CD4-positive, alpha-beta T cell treated with Interleukin-4 for 1 hour (primary cell): Measurements from ENCODE around the gene COPA.

Experiments
- DNase-seq, 2 donors: peaks; one replicate each; pipeline ENCODE4 v3.0.0-alpha.2; 2020 to 2022

The COPA gene

DNA sequence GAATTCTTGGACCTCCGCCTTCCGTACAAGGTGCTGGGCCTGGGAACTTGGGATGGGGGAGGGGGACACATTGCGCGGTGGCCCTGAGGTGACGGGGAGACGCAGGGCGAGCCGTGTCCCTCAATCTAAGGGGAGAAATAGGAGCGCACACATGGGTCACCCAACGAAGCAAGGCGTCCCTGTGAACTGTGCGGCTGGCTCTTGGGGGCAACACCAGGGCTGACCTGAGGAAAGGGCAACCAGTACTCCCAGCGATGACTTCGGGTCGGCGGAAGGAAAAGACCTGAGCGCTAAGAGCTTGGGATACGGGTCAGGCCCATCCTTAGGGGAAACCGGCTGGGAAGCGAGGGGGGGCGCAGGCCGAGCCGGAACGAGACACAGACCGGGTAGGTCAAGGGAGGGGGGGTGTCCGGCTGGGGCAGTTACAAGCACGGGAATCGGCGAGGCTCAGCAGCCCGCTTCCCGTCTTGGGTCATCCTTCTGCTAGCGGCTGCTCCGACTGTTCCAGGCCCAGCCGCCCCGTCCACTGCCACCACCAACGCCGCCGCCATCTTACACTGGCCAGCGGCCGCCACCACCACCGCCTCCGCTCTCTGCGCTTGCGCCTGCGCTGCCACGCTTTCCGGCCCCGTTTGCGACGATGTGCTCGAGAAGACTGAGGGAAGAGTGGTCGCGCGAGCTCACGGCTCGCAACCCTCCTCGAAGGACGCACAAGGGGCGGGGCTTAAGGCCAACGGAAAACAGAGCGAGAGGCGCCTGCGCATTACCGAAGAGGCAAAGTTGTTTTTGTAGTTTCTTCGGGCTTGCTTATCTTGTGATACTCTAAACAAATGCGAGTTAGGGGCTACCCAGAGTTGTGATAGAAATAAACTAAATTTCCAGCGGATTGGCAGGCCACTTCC, 80.9 kb downstream of the COPA start, which contains the start of gene DCAF8:
Gene DCAF8, minus strand, starts transcription at position 657 of the 902 bp plus-strand sequence. CDS start 18,541 bp downstream, outside the sequence.
- DNase-seq = peak; percentile 98 to 99

GRCh38 chr1:160261556-160261892, 81.5 kb downstream of the COPA start:
- peak; percentile 84 to 90 for DNase-seq

DNA sequence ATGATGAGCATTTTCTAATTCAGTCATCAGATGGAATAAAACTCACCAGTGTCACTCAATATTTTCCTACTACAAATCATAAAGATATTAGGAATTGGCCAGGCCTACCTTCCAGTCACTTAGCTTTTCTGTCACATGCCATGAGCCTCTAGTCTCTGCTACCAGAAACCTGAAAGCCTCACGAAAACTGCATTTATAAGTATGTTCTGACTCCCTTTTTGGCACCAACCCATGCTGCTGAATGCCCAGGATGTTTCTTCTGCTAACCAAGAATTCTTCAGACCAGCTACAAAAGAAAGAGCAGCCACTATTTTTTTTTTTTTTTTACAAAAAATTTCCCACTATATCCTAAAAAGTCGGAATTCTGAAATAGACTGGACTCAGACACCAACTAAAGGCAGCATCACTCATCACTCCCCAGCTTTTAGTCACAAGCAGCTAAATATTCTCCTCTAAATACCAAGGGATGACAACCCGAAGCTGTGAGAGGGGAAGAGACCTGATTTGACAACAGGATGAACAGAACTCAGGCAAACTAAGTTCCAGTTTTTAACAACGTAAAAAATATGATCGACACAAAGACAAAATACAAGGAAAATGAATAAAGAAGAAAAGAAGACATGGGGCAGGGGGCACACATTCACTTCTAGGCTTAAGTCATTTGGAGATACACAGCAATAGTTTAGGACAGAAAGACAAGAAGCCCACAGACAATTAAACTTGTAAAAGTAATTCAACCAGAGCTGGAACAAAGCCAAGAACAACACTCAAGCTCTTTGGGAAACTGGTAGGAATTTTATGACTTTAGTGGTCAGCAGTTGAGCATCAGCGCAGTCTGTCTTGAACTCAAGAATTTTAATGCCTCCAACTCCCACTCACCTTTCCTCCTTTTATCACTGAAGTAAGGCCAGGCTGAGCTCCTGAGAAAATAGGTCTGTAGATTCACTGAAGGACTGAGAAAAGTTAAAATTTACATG, 82.4 kb downstream of the COPA start:
- DNase-seq = no peak

DNA sequence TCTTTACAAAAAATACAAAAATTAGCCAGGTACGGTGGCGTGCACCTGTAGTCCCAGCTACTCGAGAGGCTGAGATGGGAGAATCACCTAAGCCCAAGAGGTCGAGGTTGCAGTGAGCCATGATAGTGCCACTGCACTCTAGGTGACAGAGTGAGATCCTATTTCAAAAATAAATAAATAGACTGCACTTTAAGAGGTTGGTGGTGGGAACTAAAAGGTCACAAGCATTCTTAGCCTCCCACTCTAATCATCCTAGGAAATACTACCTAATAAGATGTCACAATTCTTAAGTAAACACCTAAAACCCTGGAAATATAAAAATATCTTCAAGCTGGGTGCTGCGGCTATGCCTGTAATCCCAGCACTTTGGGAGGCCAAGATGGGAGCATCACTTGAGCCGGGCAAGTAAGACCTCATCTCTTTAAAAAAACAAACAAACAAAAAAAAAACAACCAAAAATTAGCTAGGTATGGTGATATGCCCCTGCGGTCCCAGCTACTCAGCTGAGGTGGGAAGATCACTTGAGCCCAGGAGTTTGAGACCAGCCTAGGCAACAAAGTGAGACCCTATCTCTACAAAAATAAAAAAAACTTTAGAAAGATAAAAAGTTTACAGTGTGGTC, 84.8 kb downstream of the COPA start:
- DNase-seq = no peak

DNA sequence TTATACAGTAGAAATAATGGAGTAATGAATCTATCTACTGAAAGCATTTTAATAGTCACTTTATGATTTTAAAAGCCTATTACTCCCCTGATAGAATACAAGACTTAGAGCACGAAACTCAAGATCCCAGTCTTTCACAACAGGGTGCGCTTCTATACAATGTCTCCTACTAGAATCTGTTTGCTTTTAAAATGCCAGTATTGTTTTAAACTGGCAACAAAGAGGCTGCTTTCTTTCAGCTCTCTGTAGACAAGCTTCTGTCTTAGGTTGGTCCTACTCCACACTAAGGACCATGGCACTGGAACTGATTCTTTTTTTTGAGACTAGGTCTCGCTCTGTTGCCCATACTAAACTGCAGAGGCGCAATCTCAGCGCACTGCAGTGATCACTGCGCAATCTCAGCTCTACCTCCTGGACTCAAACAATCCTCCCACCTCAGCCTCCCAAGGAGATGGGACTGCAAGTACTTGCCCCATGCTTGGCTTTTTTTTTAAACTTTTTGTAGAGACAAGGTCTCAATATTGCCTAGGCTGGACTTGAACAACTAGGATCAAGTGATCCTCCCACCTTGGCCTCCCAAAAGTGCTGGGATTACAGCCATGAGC, 85.5 kb downstream of the COPA start:
- DNase-seq = no peak

- no peak for DNase-seq
Observed at GRCh38 chr1:160256396-160257046, 86.5 kb downstream of the COPA start.

- DNase-seq = no peak
Observed at GRCh38 chr1:160255781-160256300, 87.2 kb downstream of the COPA start.

DNA sequence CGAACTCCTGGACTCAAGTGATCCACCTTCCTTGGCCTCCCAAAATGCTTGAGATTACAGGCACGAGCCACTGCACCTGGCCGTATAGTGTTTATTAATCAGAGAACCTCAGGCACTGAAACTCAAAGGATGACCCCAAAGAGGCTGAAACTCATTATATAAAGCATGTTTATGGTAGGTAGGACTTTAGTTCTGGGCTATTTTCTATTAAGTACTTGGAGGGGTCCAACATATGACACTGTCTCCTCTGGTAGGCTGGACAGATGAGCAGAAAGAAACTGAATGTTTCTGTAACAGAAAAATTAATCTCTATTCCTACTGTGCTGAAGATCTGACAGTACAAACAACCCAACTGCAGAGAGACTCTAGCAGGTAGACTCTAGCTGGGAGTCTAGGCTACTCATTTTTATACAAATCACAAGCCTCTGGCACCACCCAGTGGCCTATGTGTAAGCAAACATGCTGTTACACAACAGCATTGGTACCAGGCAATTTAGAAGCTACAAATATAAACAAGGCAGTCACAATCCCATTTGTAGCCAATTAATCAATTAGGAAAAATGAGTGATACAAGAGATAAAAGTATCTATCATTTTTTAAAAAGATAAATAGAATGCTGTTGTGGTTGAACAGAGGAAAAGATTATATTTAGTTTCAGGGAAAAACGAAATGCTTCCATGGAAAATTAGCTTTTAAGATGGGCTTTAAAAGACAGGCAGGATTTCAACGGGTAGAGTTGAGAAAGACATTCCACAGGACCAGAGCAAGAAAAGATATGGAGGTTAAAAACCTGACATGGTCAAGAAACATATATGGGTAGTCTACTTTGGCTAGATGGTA, 91.1 kb downstream of the COPA start:
- DNase-seq = peak; percentile 73

- DNase-seq = no peak
Observed at GRCh38 chr1:160251011-160251410, 92.0 kb downstream of the COPA start.

DNA sequence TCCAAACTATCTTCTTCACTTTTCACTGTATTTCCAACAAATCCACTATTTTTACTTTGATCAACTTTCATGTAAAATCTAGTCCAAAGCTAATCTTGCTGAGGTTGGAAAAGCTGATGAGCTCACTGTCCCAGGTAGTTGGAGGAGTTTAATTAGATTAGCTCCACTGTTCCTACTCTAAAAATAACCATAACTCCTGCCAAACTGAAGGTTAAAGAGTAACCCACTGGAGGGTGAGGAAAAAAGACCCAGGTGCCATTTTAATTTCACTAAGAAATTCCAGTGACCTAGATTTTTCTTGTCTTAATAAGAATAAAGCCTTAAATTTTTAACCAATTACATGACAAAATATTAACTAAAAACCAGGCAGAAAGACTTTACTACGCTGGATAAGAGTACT, 96.0 kb downstream of the COPA start:
- no peak for DNase-seq

DNA sequence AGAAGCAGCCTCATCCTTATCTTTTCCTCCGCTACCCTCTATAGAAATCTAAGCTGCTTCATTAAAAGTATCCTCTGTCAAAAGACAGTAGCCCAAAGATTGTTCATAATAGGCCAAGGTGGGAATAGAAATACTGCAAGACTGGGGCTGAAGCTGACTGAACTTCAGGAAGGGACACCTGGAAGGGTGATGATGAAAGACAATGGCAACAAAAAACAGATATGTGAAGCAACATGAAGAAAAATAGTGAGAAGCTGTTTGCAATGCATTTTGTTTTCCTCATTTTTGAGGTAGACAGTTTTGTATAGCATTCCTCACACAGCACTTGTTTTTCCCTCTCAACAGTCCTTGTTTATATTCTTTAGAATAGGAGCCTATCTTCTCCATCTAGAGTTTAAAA, 97.6 kb downstream of the COPA start:
- DNase-seq = no peak

- no peak for DNase-seq
Observed at GRCh38 chr1:160244209-160244608, 98.8 kb downstream of the COPA start.

DNA sequence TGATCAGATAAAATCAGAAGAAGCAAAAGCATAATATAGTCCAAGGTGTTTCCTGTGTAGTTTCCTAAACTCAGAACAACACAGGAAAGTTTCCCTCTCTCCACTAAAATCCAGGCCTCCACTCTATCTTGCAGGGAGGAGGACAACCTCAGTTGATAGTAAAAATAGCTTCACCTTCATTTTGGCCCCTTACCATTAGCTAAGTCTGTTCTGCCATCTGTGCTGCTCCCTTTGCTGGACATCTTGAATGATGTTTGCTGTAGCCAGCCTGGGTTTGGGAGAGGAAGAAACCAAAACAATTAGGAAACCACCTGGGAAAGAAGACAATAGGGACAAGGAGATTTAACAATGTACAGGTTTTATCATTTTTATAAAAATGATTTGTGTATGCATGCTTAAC, 99.3 kb downstream of the COPA start:
- no peak for DNase-seq

DNA sequence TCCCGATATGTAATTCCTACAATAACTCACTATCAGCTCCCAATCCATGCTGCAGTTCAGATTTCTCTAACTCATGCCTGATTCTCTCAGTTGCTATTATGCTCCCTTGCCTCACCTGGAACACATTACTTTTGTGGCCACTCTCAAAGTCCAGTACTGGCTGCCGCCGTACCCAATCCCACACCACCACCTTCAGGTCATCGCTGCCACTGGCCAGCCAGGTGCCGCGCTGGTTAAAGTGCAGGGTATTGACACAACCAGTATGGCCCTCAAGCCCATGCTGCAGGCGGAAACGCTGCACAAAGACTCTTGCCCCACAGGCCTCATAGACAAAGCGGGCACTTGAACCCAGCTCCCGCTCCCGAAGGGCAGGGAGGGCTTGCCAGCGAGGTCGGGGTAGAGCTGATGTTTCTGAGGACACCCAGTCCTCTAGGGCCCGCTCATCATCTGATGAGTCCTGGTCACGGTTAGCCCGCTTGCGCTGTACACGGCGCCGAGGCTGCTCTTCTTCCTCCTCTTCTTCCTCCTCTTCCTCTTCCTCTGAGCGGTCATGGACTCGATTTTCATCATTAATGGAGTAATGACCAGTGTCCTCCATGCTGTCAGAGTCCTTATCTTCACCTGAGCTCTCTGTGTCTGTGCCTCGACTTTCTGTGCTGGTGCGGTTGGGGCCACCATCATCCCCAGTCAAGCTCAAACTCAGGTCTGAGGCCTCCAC, 103.3 kb downstream of the COPA start:
- DNase-seq = no peak
